GM23338 (cell line): ENCODE results near the gene MAP4K4. TPM values are rescaled to one million over a fixed set of nuclear protein-coding genes. Genes with fewer than 3 reads are reported as not detected.

Experiments used
- ATAC-seq: fragments of 200-7000 bp; cut with Tn5 transposase; 3 replicates; pipeline ENCODE4 v1.9.1; 2020
- DNase-seq: peaks from one replicate; pipeline ENCODE4 v3.0.0-alpha.2; 2015; ENCODE audit warnings: low spot score
- H2AFZ ChIP-seq: fragments of 200-600 bp; sonication (generic); 2 replicates; pipeline ENCODE4 v1.8.0; 2016; ENCODE audit warnings: antibody characterized with exemption, mild to moderate bottlenecking, moderate library complexity
- H3F3A ChIP-seq: fragments of 200-600 bp; sonication (generic); replicated peaks from 2 replicates; pipeline ENCODE4 v1.8.0; 2017; ENCODE audit warnings: antibody characterized with exemption, mixed run types, low read depth
- H3K27ac ChIP-seq: fragments of 200-600 bp; sonication (generic); 2 replicates; pipeline ENCODE4 v1.6.1; 2016; ENCODE audit warnings: low read depth
- H3K27me3 ChIP-seq: fragments of 200-600 bp; sonication (generic); 2 replicates; pipeline ENCODE4 v1.8.0; 2016; ENCODE audit warnings: mild to moderate bottlenecking, mixed run types, moderate library complexity; ENCODE audit not compliant: insufficient read depth
- H3K36me3 ChIP-seq: fragments of 200-600 bp; sonication (generic); 2 replicates; pipeline ENCODE4 v1.8.0; 2016; ENCODE audit warnings: mild to moderate bottlenecking; ENCODE audit not compliant: insufficient read depth
- H3K4me1 ChIP-seq: fragments of 200-600 bp; sonication (generic); 2 replicates; pipeline ENCODE4 v1.8.0; 2016; ENCODE audit warnings: mild to moderate bottlenecking, moderate library complexity; ENCODE audit not compliant: insufficient read depth
- H3K4me2 ChIP-seq: fragments of 200-600 bp; sonication (generic); 2 replicates; pipeline ENCODE4 v1.7.1; 2017; ENCODE audit warnings: mixed run types
- H3K4me3 ChIP-seq: fragments of 200-600 bp; sonication (generic); 2 replicates; pipeline ENCODE4 v1.6.1; 2016; ENCODE audit warnings: mixed run types
- H3K79me2 ChIP-seq: fragments of 200-600 bp; sonication (generic); replicated peaks from 2 replicates; pipeline ENCODE4 v1.8.0; 2017; ENCODE audit warnings: mild to moderate bottlenecking; ENCODE audit not compliant: insufficient read depth
- H3K9me2 ChIP-seq: fragments of 200-600 bp; sonication (generic); 2 replicates; pipeline ENCODE4 v1.8.0; 2017; ENCODE audit not compliant: insufficient read depth
- H4K20me1 ChIP-seq: fragments of 200-600 bp; sonication (generic); replicated peaks from 2 replicates; pipeline ENCODE4 v1.8.0; 2017; ENCODE audit warnings: mild to moderate bottlenecking; ENCODE audit not compliant: insufficient read depth
- H3K27ac Mint-ChIP-seq: 2 replicates; pipeline ENCODE4 v1.8.0; 2020; ENCODE audit warnings: inconsistent platforms, mild to moderate bottlenecking, moderate library complexity, mixed read lengths
- H3K27me3 Mint-ChIP-seq: 3 replicates; pipeline ENCODE4 v1.8.0; 2022; ENCODE audit warnings: low read depth, mild to moderate bottlenecking, moderate library complexity, mixed read lengths, inconsistent platforms; ENCODE audit not compliant: insufficient read depth, poor library complexity
- H3K36me3 Mint-ChIP-seq: 3 replicates; pipeline ENCODE4 v1.8.0; 2021; ENCODE audit warnings: low read depth, mild to moderate bottlenecking, inconsistent platforms, moderate library complexity, mixed read lengths
- H3K4me1 Mint-ChIP-seq: 3 replicates; pipeline ENCODE4 v1.8.0; 2020; ENCODE audit warnings: mild to moderate bottlenecking, inconsistent platforms, mixed read lengths
- H3K4me3 Mint-ChIP-seq: 3 replicates; pipeline ENCODE4 v1.8.0; 2021; ENCODE audit warnings: moderate library complexity, mild to moderate bottlenecking, inconsistent platforms, mixed read lengths
- H3K9me3 Mint-ChIP-seq: 3 replicates; pipeline ENCODE4 v1.8.0; 2020; ENCODE audit warnings: moderate library complexity, mild to moderate bottlenecking, inconsistent platforms, mixed read lengths
- ETS1 ChIP-seq: IDR thresholded peaks from 2 replicates; pipeline ENCODE4 v1.6.1; 2016; ENCODE audit warnings: antibody characterized with exemption
- JUNB ChIP-seq: IDR thresholded peaks from one replicate; pipeline ENCODE4 v1.6.1; 2016; ENCODE audit warnings: antibody characterized with exemption; ENCODE audit not compliant: unreplicated experiment
- NANOG ChIP-seq: IDR thresholded peaks from 2 replicates; pipeline ENCODE4 v1.6.1; 2016; ENCODE audit warnings: antibody characterized with exemption, borderline replicate concordance
- REST ChIP-seq: IDR thresholded peaks from one replicate; pipeline ENCODE4 v1.6.1; 2018; ENCODE audit warnings: antibody characterized with exemption; ENCODE audit not compliant: unreplicated experiment
- STAT1 ChIP-seq: IDR thresholded peaks from one replicate; pipeline ENCODE4 v1.6.1; 2016; ENCODE audit warnings: antibody characterized with exemption; ENCODE audit not compliant: unreplicated experiment
- ZNF114 ChIP-seq: fragments of 250-450 bp; sonication (Bioruptor Pico); IDR thresholded peaks from 2 replicates; pipeline ENCODE4 v1.5.0; 2020; ENCODE audit warnings: mild to moderate bottlenecking, moderate library complexity
- ZNF462 ChIP-seq: fragments of 250-450 bp; sonication (Bioruptor Pico); IDR thresholded peaks from 2 replicates; pipeline ENCODE4 v1.5.0; 2020; ENCODE audit warnings: mild to moderate bottlenecking, moderate library complexity
- polyA plus RNA-seq: library from polyadenylated mRNA; unstranded; fragments of >200 nt; fragmentation: Nextera tagmentation; extraction: Ambion mirVana; gene quantifications from 2 replicates; pipeline ENCODE4 v1.2.1, GENCODE V29; 2016
- total RNA-seq: library from RNA; depleted of rRNA; stranded (reverse); fragments of >200 nt; shearing (Covaris generic); gene quantifications from 2 replicates; pipeline ENCODE4 v1.2.3, GENCODE V29; 2014

The MAP4K4 gene
- total and polyA plus RNA-seq, 2 experiments from 2014 or later = 34.6 to 99.2 TPM

GRCh38 chr2:101788565-101788964 lies 91.1 kb downstream of the MAP4K4 start:
- Histone ChIP-seq H3K36me3 (no peaks in the 10 kb centered on the region; the same call in 1 of the 2 replicates), H3K27me3 (no peaks in the 10 kb centered on the region), H3F3A (no peaks in the 10 kb centered on the region), H3K9me2 (no peaks in the 10 kb centered on the region), H3K79me2 (peaks cover 97% of the 10 kb centered on the region), H3K4me1 (peaks cover 37% of the 10 kb centered on the region), H3K27ac (no peak overlapping the region), H4K20me1 (peaks cover 24% of the 10 kb centered on the region), H3K4me3 (no peak overlapping the region), H3K4me2 (no peak overlapping the region), H2AFZ (no peak overlapping the region)
- Mint-ChIP-seq H3K27me3 (peaks cover 4% of the 10 kb centered on the region), H3K9me3 (no peaks in the 10 kb centered on the region), H3K36me3 (peaks cover 7% of the 10 kb centered on the region; the same call in 1 of the 3 replicates), H3K27ac (no peak overlapping the region), H3K4me3 (no peak overlapping the region), H3K4me1 (peaks cover 42% of the 10 kb centered on the region; the same call in 2 of the 3 replicates)
- TF ChIP-seq NANOG (no peak), ETS1 (no peak)
- ATAC-seq (no peak), DNase-seq (no peak)

GRCh38 chr2:101788995-101789970 lies 91.8 kb downstream of the MAP4K4 start:
- no peaks in the 10 kb centered on the region for H3K9me3 Mint-ChIP-seq
- no peak for ATAC-seq

More at GRCh38 chr2:101788995-101789970, 91.8 kb downstream of the MAP4K4 start:
- Mint-ChIP-seq H3K27me3 (peaks cover 7% of the 10 kb centered on the region), H3K4me3 (no peak overlapping the region), H3K4me1 (peaks cover 43% of the 10 kb centered on the region; the same call in 2 of the 3 replicates), H3K36me3 (peaks cover 7% of the 10 kb centered on the region; the same call in 1 of the 3 replicates), H3K27ac (no peak overlapping the region)
- peaks cover 24% of the 10 kb centered on the region for H4K20me1 ChIP-seq
- no peaks in the 10 kb centered on the region for H3F3A ChIP-seq
- DNase-seq = no peak
- H3K27me3 ChIP-seq = no peaks in the 10 kb centered on the region
- H3K4me3 ChIP-seq = no peak overlapping the region
- no peaks in the 10 kb centered on the region for H3K9me2 ChIP-seq
- H3K4me1 ChIP-seq = peaks cover 44% of the 10 kb centered on the region
- TF ChIP-seq ETS1 (no peak), NANOG (no peak), JUNB (no peak), STAT1 (no peak), ZNF114 (no peak), ZNF462 (CRISPR knock-in tag) (no peak), REST (no peak)
- H3K27ac ChIP-seq = no peak overlapping the region
- peaks cover 97% of the 10 kb centered on the region for H3K79me2 ChIP-seq
- H3K4me2 ChIP-seq = no peak overlapping the region
- no peak overlapping the region for H2AFZ ChIP-seq
- H3K36me3 ChIP-seq = no peaks in the 10 kb centered on the region; the same call in 1 of the 2 replicates
